ENCODE data around the gene PRSS36.

DNA sequence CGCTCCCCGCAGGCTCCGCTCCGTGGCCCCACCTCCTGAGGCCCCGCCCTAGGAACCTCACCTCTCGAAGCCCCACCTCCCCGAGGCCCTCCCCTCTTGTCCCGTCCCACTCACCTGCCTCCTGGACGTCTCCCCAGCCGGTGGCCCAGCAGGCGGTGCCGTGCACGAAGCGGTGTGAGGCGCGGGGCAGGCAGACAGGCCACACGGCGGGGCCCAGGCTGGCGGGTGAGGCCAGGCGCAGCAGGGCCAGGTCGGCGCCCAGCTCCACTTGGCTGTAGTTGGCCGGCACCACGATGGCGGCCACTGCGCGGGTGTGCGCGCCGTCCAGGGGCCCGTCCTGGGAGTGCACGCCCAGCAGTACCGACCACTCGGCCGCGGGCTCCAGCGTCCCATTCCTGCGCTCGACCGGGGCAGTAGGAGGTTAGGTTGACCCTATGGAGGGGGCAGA, 1.6 kb downstream of the PRSS36 start:
- no peak for TF ChIP-seq ZNF232 (CRISPR knock-in tag; IDR thresholded peaks at IDR 0.05)
- TF ChIP-seq, protein P1, sequence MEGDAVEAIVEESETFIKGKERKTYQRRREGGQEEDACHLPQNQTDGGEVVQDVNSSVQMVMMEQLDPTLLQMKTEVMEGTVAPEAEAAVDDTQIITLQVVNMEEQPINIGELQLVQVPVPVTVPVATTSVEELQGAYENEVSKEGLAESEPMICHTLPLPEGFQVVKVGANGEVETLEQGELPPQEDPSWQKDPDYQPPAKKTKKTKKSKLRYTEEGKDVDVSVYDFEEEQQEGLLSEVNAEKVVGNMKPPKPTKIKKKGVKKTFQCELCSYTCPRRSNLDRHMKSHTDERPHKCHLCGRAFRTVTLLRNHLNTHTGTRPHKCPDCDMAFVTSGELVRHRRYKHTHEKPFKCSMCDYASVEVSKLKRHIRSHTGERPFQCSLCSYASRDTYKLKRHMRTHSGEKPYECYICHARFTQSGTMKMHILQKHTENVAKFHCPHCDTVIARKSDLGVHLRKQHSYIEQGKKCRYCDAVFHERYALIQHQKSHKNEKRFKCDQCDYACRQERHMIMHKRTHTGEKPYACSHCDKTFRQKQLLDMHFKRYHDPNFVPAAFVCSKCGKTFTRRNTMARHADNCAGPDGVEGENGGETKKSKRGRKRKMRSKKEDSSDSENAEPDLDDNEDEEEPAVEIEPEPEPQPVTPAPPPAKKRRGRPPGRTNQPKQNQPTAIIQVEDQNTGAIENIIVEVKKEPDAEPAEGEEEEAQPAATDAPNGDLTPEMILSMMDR (IDR thresholded peaks at IDR 0.05), result no peak
- no peak for TF ChIP-seq CREB1 (CRISPR knock-in tag; IDR thresholded peaks at IDR 0.05)
- no peak for TF ChIP-seq FOXK1 (CRISPR knock-in tag; IDR thresholded peaks at IDR 0.05)
